Lung (tissue), 12 donors: Measurements from ENCODE around the gene CHL1. TPM values are rescaled to one million over a fixed set of nuclear protein-coding genes. Genes with fewer than 3 reads are reported as not detected.

Experiments used
- ATAC-seq: fragments of 200-7000 bp; cut with Tn5 transposase; one replicate; pipeline ENCODE4 v1.9.1; 2020; ENCODE audit warnings: moderate number of reproducible peaks; ENCODE audit not compliant: insufficient read depth, low FRiP score
- DNase-seq, 3 donors: peaks; one replicate each; pipeline ENCODE4 v3.0.0-alpha.2; 2013 to 2017
- H3K27ac ChIP-seq, 2 donors: one replicate each; pipeline ENCODE4 v1.5.1; 2013; ENCODE audit warnings: mild to moderate bottlenecking in 2 of 2, moderate library complexity in 2 of 2, control low read depth in 1 of 2, inconsistent platforms in 1 of 2, low read depth in 1 of 2, low read length in 1 of 2
- H3K27me3 ChIP-seq, 3 donors: one replicate each; pipeline ENCODE4 v1.5.1; 2013; ENCODE audit warnings: low read length in 2 of 3; ENCODE audit not compliant: control insufficient read depth in 3 of 3, insufficient read depth in 3 of 3
- H3K36me3 ChIP-seq, 4 donors: one replicate each; pipeline ENCODE4 v1.5.1; 2013; ENCODE audit warnings: low read length in 4 of 4, mild to moderate bottlenecking in 1 of 4, moderate library complexity in 1 of 4; ENCODE audit not compliant: control insufficient read depth in 4 of 4, insufficient read depth in 4 of 4
- H3K4me1 ChIP-seq, 5 donors: one replicate each; pipeline ENCODE4 v1.5.1; 2013; ENCODE audit warnings: low read length in 5 of 5, mild to moderate bottlenecking in 2 of 5, moderate library complexity in 1 of 5; ENCODE audit not compliant: control insufficient read depth in 5 of 5, insufficient read depth in 5 of 5
- H3K4me3 ChIP-seq: one replicate; pipeline ENCODE4 v1.5.1; 2013; ENCODE audit warnings: mild to moderate bottlenecking, control low read depth, moderate library complexity
- H3K9ac ChIP-seq, 2 donors: one replicate each; pipeline ENCODE4 v1.5.1; 2013; ENCODE audit warnings: low read length in 2 of 2, control low read depth in 1 of 2; ENCODE audit not compliant: insufficient read depth in 1 of 2
- H3K9me3 ChIP-seq, 4 donors: one replicate each; pipeline ENCODE4 v1.5.1; 2013; ENCODE audit warnings: low read length in 3 of 4, mild to moderate bottlenecking in 1 of 4, moderate library complexity in 1 of 4; ENCODE audit not compliant: control insufficient read depth in 4 of 4, insufficient read depth in 3 of 4
- CTCF ChIP-seq: IDR thresholded peaks from 2 replicates; pipeline ENCODE4 v1.5.1; 2012; ENCODE audit warnings: mild to moderate bottlenecking; ENCODE audit errors: control extremely low read depth, extremely low read depth
- WGBS, 2 donors: extraction: QIAGEN DNeasy Blood & Tissue Kit; methylation state at CpG; one replicate each; pipeline ENCODE4 v1.1.7; 2013; 5-methylcytosine and 5-hydroxymethylcytosine counted together
- polyA plus RNA-seq, 2 donors: library from polyadenylated mRNA; stranded (reverse); fragments of 200-250 nt; gene quantifications; one replicate each; pipeline ENCODE4 v1.2.1, GENCODE V29; 2013
- total RNA-seq, 2 donors: library from RNA; depleted of rRNA in 1 of 2; stranded (reverse); fragments of >200 nt in 1 of 2; gene quantifications; one replicate each; pipeline ENCODE4 v1.2.1, GENCODE V29; 2014 to 2021
- donor health status: control.
- donor health status: control.
- donor health status: Bipolar disorder and iron deficiency.
- donor health status: healthy.
- donor health status: DM: yes; HTN: yes; CAD: no.

The CHL1 gene
- total and polyA plus RNA-seq, 4 donors = 1.1 to 11.5 (median 8.1) TPM

GRCh38 chr3:353191-353739 is 156.7 kb downstream of the CHL1 start:
- Histone ChIP-seq H3K4me1 (no peaks in the 10 kb centered on the region), H3K27ac (no peak overlapping the region), H3K27me3 (no peaks in the 10 kb centered on the region), H3K9me3 (no peaks in the 10 kb centered on the region), H3K9ac (no peak overlapping the region), H3K36me3 (no peaks in the 10 kb centered on the region), H3K4me3 (no peak overlapping the region)
- no peak for ATAC-seq
- no peak for TF ChIP-seq CTCF
- 85 to 86% methylated on average over 3 of the region's 3 CpGs for WGBS, 2 donors
- DNase-seq = no peak

GRCh38 chr3:354432-354831 is 157.9 kb downstream of the CHL1 start:
- H3K27ac ChIP-seq = no peak overlapping the region
- H3K9me3 ChIP-seq = no peaks in the 10 kb centered on the region
- H3K4me3 ChIP-seq = no peak overlapping the region
- WGBS, 2 donors = 31 to 32% methylated on average over 3 of the region's 3 CpGs
- H3K36me3 ChIP-seq = no peaks in the 10 kb centered on the region
- DNase-seq = peak; percentile 40 to 63 (median 56)
- peak; percentile 43 for TF ChIP-seq CTCF
- no peak overlapping the region for H3K9ac ChIP-seq
- H3K27me3 ChIP-seq = no peaks in the 10 kb centered on the region
- no peaks in the 10 kb centered on the region for H3K4me1 ChIP-seq
- peak; percentile 22 for ATAC-seq

GRCh38 chr3:355622-356021 is 159.1 kb downstream of the CHL1 start:
- Histone ChIP-seq H3K27me3 (no peaks in the 10 kb centered on the region), H3K9me3 (no peaks in the 10 kb centered on the region), H3K36me3 (no peaks in the 10 kb centered on the region), H3K27ac (no peak overlapping the region), H3K9ac (no peak overlapping the region), H3K4me1 (no peaks in the 10 kb centered on the region), H3K4me3 (no peak overlapping the region)
- ATAC-seq (no peak), DNase-seq (no peak)
- 58 to 72% methylated on average over 8 of the region's 8 CpGs for WGBS, 2 donors
- no peak for TF ChIP-seq CTCF

- WGBS, 2 donors = 61 to 66% methylated on average over 4 of the region's 4 CpGs
Observed at GRCh38 chr3:356952-357351, 160.4 kb downstream of the CHL1 start.

More at GRCh38 chr3:356952-357351, 160.4 kb downstream of the CHL1 start:
- Histone ChIP-seq H3K9me3 (no peaks in the 10 kb centered on the region), H3K9ac (no peak overlapping the region), H3K4me1 (no peaks in the 10 kb centered on the region), H3K36me3 (no peaks in the 10 kb centered on the region), H3K27me3 (no peaks in the 10 kb centered on the region), H3K4me3 (no peak overlapping the region), H3K27ac (no peak overlapping the region)
- ATAC-seq (no peak), DNase-seq (peak in 1 of 3 donors; percentile 13)
- no peak for TF ChIP-seq CTCF
